Lung microvascular endothelial cell (primary cell): ENCODE data around the gene HS3ST5. TPM values are rescaled to one million over a fixed set of nuclear protein-coding genes. Genes with fewer than 3 reads are reported as not detected.
"Not testable (repeated sequence)": the region's sequence is repeated elsewhere in the genome, so short reads cannot be mapped to it uniquely, and the experiment has no call there.

Experiments used
- DNase-seq, 2 donors: peaks; one replicate each; pipeline versions ENCODE4 v3.0.0 to v3.0.0-alpha.2; 2010; ENCODE audit warnings: low read depth in 2 of 2
- total RNA-seq: library from RNA; depleted of rRNA; stranded (reverse); fragments of >200 nt; gene quantifications from 2 replicates; pipeline ENCODE4 v1.2.1, GENCODE V29; 2014

Gene HS3ST5
- total RNA-seq, 1 donor from 2014 or later, result not detected

DNA sequence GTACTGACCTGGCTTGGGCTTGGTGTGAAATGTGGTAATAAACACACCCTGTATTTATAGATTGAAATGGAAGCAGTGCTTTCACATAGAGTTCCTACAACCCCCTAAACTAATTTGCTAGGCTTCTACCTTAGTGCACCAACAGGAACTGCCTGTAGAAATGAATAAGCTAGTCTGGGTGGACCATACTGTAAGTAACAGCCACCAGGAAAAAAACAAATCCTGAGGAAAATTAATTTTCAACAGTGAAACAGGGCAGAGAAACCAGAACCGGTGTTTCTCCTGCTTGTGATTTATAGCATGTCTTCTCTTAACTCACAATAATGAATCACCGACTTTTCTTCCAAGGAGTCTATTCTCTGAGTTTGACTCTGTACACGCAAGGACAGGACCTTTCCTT is 187.1 kb downstream of the HS3ST5 start:
- no peak for DNase-seq

DNA sequence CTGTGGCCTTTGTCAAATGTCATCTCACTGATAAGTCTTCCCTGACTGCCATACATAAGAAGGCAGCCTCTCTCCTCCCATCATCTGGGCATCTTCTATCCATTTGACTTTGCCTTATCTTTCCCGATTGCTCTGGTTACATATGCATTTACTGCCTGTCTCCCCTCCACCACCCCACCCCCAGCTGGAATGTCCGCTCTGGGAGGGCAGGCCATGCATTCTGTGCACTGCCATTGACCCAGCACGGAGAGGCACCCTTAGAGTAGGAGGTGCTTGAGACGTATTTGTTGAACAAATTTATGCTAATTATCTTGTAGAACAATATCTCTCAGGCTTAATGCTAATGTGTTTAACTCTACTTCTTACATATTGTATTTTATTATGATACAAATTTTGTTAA is 188.0 kb downstream of the HS3ST5 start:
- DNase-seq, result no peak

DNA sequence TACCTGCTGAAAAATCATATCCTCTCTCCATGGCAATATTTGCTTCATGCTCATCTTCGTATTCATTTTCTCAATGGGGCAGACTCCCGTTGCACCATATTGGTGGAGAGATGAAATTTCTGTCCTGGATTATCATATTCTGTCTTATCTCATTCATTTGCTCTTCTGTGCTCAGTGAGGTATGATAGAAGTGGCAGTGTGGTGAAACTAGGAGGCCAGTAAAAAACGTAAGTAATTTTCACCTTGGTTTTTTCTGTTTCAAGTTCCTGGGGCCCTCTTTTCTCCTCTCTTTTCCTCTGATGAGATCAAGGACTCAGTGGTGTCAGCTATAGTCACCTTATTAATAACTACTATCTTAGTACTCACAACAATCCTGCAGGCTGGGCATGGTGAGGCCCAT is 189.4 kb downstream of the HS3ST5 start:
- no peak for DNase-seq

DNA sequence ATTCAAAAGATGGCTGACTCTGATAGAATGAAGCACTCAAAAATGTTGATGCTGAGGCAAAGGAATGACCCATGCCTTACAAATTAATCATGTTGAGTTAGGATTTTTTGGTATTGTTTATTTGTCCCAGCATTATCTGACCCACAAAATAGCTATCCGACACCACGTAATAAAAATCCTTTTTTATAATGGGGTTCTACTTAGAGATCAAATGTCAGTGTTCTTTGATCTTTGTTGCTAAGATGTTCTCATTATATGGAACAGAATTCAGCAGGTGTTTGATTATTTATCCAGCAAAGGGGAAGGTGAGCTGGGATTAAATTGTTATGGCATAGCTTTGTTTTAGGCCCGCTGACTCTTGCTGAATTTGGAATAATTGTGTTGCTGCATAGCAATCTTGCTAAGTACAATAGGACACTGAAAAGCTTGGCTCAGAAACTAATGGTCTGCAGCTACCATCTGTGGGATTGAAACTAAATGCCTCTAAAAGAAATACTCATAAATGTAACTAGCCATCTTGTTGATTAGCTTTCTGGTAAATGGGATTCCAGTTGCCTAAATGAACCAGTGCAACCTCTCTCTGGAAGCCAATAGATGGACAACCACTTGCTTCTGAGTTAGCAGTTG is 191.6 kb downstream of the HS3ST5 start:
- DNase-seq, result no peak

DNA sequence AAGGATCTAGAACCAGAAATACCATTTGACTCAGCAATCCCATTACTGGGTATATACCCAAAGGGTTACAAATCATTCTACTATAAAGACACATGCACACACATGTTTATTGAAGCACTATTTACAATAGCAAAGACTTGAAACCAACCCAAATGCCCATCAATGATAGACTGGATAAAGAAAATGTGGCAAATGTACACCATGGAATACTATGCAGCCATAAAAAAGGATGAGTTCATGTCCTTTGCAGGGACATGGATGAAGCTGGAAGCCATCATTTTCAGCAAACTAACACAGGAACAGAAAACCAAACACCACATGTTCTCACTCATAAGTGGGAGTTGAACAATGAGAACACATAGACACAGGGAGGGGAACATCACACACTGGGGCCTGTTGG is 193.6 kb downstream of the HS3ST5 start:
- DNase-seq, result not testable (repeated sequence)

DNA sequence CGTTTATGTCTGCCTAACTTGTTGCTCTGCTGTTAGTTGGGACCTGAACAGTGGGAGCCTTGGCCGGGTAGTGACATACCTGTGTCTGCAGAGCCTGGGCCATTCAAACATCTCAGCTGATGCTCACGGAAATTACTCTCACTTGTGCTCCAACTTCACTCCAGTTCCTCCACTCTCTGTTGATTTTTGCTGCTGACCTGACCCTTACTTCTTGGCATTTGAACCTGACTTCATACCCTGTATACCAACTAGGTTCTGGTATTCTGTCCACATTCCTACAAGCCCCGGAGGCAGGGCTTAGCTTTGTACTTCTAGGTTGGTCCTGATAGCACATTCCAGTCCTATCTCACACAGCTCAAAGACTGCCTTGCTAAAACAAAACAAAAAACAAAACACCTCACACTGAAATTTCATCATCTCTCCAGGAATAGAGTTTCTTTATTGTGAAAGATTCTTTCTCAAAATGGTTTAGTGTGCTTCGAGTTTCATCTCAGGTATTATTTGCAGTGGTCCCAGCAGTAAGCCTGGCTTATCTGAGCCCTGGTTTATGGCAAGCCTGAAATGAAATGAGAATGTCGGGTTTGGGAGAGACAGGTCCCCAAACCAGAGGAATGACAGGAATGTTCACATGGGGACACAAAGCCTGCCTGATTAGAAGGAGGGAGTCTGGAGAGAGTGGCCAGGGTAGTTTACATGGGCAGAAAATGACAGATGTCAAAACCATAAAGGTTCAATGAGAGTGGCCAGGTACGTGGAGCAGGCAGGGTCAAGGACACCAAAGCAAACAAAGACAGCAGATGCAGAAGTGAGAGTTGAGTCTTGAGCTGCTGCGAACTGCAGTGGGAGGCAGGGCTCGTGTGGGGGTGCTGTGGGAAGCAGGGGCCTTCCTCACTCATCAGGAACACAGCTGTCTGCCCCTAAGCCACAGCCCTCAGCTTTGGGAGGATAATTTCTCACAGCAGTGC is 197.7 kb downstream of the HS3ST5 start:
- no peak for DNase-seq

DNA sequence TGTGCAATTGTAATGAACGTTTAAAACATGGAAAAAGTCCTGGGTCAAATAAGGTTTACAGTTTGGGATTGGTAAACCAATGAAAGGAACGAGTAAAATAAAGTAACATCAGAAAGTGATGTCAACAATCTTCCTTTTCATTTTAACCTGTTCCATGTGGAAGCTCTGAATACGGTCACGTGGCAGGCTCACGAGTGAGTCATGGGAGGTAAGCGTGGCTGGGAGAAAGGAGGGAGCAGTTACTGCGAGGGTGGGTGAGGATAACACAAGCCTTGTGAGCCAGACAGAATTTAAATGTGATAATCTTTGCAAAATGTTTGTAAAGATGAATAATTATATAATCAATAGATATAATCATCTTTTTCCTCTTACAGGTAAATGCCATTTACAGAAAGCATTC is 200.6 kb downstream of the HS3ST5 start:
- no peak for DNase-seq

DNA sequence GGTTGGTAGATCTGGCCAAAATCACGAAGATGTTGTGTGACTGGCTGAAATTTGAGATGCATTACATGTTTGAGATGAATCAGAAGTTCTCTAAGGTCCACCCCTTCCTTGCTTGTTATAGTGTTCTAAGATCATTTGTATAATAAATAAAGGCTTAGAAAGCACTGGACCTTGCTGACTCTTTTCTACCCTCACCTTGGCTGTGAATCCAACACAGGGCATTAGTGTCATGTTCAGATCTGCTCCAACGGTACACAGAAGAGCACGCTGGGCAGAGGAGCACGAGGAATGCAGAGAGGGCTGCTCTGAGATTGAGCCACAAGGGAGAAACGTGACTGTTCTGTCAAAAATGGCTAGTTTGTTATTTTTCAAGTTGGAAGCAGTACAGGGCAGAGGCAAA is 202.4 kb downstream of the HS3ST5 start:
- DNase-seq, result no peak

DNA sequence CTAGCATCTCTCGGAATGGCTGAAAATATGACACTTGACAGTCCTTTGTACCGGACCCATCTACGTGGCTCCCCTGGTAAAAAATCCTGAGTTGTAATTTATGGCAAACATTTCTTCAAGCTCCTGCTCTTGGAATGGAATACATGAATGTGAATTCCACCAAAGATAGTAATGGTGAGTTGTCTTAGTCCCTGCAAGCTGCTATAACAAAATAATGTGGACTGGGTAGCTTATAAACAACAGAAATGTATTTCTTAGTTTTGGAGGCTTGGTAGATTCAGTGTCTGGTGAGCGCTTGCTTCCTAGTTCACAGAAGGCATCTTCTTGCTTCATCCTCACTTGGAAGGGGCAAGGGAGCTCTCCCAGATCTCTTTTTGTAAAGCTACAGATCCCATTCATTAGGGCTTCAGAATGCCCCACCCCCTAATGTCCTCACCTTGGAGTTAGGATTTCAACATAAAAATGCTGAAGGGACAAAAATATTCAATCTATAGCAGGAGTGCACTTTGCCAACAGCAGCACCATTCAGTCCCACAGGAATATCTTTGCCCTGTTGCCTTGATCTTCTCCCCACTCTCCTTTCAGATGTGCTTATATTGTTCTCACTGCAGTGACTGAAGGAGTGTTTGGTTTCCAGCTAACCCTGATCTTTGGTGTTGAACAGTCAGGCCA is 204.1 kb downstream of the HS3ST5 start:
- no peak for DNase-seq

DNA sequence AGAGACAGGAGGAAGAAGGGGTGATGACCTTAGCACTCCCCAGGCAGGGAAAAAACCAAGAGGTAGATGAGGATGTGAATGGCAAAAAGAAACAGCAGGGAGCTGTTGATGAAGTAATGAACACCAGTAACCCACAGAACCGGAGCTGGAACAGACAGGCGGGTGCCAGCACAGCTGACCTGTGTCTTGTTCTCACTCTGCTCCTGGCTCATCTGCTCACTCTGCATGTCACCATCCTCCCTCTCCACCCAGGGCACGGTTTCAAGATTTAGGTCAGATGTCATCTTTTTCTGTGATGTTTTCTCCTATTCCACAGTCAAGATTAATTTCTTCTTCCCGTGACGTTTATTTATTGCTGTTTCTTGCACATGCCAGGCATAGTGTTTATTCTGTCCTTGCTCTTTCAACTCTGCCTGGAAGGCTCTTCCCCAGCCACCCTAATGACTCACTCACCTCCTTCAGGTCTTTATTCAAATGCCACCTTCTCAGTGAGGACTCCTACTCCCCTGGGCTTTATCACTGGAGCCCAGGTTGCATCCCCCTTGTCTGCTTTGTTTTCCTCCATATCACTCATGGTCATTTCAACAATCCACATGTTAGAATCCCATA is 207.4 kb downstream of the HS3ST5 start:
- no peak for DNase-seq

DNA sequence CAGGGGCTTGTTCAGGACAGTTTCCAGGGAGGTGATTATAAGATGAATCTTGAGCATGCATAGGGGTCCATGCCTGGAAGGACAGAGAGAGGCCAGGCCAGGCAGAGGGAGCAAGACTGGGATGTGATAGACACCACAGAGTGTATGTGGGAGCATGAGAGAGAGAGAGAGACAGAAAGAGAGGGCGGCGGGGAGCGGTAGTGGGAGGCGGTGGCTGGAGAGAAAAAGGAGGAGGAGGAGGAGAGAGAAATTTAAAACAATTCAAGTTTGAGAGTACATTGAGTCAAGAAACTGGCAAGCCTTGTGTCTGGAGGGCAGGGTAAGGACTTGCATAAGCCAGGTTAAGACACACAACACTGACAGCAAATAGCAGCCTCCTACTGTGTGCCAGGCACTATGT is 209.0 kb downstream of the HS3ST5 start:
- no peak for DNase-seq

DNA sequence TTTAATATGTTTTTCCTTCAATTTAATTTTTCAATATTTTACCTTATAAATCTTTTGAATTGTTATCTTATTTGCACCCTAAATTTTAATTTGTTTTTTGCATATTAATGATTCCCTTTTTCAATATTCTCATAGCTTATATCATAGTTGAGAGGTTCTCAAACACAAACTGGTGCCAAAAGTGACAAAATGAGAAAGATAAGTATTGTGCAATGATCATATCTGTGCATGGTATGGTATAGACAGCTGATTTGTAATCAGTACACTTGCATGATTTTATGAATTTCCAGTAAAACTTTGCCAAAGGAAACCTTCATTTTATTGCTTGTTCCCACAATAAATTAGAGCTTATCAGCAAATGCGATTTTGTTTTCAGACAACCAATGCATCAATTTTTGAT is 210.9 kb downstream of the HS3ST5 start:
- DNase-seq, result no peak

DNA sequence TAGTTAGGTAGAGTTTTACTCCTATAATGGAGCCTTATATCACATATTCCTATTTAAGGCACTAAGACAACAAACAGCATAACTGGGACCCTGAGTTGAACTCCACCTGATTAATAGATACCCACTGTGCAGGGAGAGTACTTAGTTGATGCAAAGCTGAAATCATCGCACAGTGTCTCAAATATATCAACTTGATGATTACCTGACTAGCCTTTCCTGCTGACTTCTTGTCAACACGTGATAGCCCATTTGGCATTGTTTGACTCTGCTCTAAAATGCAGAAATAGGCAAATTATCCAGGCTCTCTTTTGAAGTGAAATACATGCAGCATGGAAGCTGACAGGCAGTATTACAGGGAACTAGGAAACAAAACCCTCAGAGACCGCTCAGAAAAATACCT is 217.2 kb downstream of the HS3ST5 start:
- DNase-seq, result no peak

DNA sequence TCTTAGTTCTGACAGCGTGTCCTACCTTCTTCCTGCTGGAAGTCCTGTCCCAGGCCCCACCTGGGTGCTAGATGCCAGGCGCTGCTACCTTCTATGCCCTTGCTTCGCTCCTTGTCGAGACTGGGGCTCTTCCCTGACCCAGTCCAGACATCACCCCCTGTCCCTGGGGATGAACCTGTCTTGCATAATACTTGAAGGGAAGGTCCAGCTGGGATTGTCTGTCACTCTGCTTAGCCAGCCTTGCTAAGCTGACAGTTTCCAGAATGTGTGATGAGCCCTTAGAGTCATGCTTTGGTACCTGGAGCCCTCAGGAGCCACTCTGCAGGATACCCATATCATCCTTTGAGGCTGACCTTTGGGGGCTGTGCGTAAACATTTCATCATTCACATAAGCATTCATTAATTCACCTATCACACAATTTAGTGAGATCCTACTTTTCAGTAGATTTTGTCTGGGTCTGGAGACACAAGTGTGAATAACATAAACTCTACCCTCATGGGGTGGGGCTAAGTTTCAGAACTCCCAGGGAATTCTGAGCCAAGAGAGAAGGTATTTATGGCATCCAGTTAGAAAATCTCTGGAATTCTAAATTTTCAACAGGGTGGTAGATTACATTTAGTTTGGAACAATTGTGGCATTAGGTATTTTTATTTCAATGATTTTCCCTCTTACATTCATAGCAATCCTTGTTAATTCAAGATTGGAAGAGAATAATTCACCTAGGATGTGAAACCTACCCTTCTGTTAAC is 220.7 kb downstream of the HS3ST5 start:
- DNase-seq, result no peak

DNA sequence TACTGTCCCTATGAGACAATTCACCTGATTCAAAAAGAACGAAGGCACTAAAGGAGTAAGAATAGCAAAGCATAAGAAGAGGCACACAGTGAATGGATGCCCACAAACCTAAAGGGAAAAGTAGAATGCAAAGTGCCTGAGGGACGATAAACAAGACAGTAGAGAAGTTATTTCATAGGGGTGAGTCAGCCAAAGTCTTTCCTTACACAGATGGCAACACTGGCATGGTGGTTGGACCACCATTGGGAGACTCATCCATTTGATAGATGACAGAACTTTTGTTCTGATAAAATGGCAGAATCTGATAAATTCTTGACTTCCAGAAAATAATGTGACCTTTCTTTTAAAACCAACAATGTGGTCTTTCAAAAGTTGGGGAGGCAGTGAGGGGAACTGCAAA is 223.8 kb downstream of the HS3ST5 start:
- no peak for DNase-seq

DNA sequence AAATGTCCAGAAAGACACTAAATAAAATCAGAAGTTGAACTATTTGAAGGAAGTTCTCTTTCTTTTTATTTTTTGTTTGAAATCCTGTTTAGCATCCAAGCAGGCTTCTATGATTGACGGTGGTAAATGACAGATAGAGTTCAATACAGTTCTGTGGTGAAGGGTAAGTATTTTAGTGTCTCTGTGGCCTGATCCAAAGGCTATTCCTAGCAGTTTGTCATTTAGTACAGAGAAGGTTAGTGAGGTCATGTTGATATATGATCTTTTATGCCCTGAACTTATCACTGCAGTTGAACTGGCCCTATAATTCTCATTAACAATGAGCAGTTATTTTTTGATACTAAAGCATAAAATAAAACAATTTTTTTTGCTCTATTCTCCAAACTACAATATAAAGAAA is 227.2 kb downstream of the HS3ST5 start:
- DNase-seq, result no peak

DNA sequence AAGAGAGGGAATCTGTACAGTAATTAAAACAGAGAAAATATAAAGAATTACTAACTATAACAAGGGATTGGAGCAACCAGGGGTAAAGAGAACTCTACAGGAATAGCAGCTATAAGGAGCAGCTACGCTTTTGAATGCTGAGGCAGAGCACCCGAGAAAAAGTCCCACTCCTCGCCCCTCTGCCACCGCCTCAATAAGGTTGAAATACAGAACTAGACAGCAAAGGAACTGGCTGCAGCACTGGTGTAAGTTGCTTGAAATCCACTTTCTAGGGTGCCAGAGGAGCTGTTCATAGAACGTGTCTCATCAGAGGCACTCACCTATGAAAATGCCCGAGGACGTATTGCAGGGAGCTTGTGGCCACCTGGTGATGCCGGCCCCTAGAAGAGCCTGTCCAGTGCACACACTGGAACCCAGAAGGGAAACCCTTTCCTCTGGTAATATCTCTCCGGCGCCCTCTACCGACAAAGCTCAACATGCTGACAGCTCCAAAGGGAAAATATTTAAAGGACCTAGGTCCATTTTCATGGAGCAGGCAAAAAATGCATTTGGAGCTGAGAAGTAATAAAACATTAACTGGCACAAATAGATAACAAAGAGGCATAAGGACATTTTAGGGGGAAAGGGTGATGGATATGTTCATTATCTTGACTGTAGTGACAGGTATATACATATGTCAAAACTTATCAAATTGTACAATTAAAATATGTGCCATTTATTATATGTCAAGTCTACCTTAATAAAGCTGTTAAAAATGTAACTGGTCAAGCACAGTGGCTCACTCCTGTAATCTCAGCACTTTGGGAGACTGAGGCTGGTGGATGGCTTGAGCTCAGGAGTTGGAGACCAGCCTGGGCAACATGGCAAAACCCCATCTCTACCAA is 234.5 kb downstream of the HS3ST5 start:
- DNase-seq, result peak; percentile 66 to 80

DNA sequence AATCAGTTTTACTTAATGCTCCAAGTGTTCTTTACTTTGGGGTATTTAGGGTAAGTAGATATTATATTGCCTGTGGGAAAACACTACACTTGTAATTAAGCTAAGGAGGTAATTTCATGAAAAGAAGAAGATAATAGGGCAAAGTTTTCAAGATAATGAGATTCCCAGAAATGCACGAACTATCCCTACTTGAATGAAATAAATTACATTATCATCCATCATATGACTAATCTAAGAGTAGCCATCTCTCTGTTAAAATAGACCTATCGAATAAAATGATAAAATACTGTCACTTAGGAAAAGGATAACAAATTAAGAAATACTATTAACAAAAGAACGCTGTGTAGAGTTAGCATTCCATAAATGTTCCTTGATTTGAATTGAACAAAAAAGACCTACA is 236.8 kb downstream of the HS3ST5 start:
- no peak for DNase-seq

DNA sequence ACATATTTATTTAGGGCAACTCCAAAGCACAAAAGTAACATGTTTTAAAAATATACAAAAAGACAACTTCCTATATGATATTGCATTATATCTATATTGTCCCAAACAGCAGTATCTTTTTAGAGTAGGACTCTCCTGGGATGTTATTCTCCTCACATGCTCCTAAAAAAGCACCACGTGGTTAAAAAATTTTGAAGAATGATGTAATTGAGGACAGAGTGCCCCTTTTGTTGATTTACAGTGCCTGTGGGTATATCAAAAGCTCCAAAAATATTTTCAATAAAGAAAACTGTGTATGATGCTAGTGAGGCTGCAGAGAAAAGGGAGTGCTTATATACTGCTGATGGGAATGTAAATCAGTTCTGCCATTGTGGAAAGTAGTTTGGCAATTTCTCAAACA is 241.6 kb downstream of the HS3ST5 start:
- no peak for DNase-seq
